ENCODE data around the gene NRAS.
A peak's percentile ranks its signal among the peaks of the same experiment; 100 is the strongest.

NRAS gene

GRCh38 chr1:114764689-114765088 is 48.1 kb upstream of the NRAS start (continued):
- TF ChIP-seq HOXD13 (CRISPR knock-in tag; IDR thresholded peaks at IDR 0.05; ENCODE audit: borderline replicate concordance) = no peak
- TF ChIP-seq ZBTB21 (tag by site-specific recombination; IDR thresholded peaks at IDR 0.05) = no peak
- TF ChIP-seq ZIC2 (tag by site-specific recombination; IDR thresholded peaks at IDR 0.05) = no peak

DNA sequence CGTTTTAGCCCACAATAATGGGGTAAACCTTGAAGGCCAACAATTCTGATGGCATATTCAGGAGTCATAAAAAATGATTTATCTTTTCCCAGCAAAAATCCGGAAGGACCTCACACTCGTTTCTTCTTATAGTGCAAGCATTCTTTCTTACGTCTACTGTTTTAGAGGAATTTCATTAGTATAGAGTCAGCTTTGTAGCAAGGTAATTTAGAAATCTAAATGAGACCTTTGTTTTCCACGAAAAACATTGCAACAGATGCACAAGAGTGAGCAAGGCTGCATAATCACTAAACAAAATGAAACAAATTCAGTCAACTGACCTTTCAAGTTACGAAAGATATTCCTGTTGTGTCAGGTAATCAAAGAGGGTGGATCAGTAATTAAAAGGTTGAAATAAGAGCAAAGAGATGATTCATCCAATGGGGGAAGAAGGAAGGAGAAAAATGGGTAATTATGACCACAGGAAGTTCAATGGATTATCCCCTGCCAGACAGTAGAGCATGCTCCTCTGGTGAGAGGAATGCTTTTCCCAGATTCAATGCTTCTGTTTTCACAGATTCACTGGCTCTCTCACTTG is 41.8 kb upstream of the NRAS start:
- Histone ChIP-seq H3K4me3 (ENCODE audit: low read depth, low read length) (peak overlapping the region; percentile 26; the same call in 1 of the 2 replicates), H3K36me3 (ENCODE audit: control insufficient read depth in 2 of 2, insufficient read depth in 1 of 2, low read length in 2 of 2) (peaks cover 0 to 10% of the 10 kb centered on the region in 2 experiments; a peak in 1 of 3 replicates), H3K4me1 (ENCODE audit: control insufficient read depth, insufficient read depth, low read length) (no peaks in the 10 kb centered on the region), H3K9me3 (ENCODE audit: control insufficient read depth, insufficient read depth, low read depth, low read length) (no peaks in the 10 kb centered on the region), H3K27ac (ENCODE audit: extremely low read depth, low read depth, low read length) (peak overlapping the region; percentile 19; the same call in 1 of the 2 replicates)
- POLR2A ChIA-PET = interaction anchor here (1.1 kb wide), 1 partner anchor 20 kb away, joined by 3 read pairs; no protein-coding TSS in a partner anchor
- CTCF ChIA-PET = interaction anchor here (1.1 kb wide), 1 partner anchor 20 kb away, joined by 3 read pairs; no protein-coding TSS in a partner anchor
- TF ChIP-seq ZNF610 (tag by site-specific recombination; IDR thresholded peaks at IDR 0.05; ENCODE audit: borderline replicate concordance) (no peak), PRDM1 (tag by site-specific recombination; IDR thresholded peaks at IDR 0.05) (0 out of 2 replicates have a peak, but pooled peaks have one; percentile 19), ZBTB17 (tag by site-specific recombination; IDR thresholded peaks at IDR 0.05) (peak; percentile 23; the same call in 1 of the 2 replicates), SP7 (tag by site-specific recombination; IDR thresholded peaks at IDR 0.05) (peak; percentile 43; the same call in 1 of the 2 replicates)
- TF ChIP-seq, protein P1, sequence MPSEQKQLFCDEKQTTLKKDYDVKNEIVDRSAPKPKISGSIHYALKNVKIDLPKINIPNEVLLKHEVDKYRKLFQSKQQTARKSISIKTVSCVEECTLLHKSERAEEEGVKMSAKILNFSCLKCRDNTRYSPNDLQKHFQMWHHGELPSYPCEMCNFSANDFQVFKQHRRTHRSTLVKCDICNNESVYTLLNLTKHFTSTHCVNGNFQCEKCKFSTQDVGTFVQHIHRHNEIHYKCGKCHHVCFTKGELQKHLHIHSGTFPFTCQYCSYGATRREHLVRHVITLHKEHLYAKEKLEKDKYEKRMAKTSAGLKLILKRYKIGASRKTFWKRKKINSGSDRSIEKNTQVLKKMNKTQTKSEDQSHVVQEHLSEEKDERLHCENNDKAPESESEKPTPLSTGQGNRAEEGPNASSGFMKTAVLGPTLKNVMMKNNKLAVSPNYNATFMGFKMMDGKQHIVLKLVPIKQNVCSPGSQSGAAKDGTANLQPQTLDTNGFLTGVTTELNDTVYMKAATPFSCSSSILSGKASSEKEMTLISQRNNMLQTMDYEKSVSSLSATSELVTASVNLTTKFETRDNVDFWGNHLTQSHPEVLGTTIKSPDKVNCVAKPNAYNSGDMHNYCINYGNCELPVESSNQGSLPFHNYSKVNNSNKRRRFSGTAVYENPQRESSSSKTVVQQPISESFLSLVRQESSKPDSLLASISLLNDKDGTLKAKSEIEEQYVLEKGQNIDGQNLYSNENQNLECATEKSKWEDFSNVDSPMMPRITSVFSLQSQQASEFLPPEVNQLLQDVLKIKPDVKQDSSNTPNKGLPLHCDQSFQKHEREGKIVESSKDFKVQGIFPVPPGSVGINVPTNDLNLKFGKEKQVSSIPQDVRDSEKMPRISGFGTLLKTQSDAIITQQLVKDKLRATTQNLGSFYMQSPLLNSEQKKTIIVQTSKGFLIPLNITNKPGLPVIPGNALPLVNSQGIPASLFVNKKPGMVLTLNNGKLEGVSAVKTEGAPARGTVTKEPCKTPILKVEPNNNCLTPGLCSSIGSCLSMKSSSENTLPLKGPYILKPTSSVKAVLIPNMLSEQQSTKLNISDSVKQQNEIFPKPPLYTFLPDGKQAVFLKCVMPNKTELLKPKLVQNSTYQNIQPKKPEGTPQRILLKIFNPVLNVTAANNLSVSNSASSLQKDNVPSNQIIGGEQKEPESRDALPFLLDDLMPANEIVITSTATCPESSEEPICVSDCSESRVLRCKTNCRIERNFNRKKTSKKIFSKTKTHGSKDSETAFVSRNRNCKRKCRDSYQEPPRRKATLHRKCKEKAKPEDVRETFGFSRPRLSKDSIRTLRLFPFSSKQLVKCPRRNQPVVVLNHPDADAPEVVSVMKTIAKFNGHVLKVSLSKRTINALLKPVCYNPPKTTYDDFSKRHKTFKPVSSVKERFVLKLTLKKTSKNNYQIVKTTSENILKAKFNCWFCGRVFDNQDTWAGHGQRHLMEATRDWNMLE (tag by site-specific recombination; conservative IDR thresholded peaks at IDR 0.05; ENCODE audit: low read depth) = peak; percentile 12; the same call in 1 of the 2 replicates
- TF ChIP-seq, protein P2, sequence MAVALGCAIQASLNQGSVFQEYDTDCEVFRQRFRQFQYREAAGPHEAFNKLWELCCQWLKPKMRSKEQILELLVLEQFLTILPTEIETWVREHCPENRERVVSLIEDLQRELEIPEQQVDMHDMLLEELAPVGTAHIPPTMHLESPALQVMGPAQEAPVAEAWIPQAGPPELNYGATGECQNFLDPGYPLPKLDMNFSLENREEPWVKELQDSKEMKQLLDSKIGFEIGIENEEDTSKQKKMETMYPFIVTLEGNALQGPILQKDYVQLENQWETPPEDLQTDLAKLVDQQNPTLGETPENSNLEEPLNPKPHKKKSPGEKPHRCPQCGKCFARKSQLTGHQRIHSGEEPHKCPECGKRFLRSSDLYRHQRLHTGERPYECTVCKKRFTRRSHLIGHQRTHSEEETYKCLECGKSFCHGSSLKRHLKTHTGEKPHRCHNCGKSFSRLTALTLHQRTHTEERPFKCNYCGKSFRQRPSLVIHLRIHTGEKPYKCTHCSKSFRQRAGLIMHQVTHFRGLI (tag by site-specific recombination; IDR thresholded peaks at IDR 0.05) = no peak

DNA sequence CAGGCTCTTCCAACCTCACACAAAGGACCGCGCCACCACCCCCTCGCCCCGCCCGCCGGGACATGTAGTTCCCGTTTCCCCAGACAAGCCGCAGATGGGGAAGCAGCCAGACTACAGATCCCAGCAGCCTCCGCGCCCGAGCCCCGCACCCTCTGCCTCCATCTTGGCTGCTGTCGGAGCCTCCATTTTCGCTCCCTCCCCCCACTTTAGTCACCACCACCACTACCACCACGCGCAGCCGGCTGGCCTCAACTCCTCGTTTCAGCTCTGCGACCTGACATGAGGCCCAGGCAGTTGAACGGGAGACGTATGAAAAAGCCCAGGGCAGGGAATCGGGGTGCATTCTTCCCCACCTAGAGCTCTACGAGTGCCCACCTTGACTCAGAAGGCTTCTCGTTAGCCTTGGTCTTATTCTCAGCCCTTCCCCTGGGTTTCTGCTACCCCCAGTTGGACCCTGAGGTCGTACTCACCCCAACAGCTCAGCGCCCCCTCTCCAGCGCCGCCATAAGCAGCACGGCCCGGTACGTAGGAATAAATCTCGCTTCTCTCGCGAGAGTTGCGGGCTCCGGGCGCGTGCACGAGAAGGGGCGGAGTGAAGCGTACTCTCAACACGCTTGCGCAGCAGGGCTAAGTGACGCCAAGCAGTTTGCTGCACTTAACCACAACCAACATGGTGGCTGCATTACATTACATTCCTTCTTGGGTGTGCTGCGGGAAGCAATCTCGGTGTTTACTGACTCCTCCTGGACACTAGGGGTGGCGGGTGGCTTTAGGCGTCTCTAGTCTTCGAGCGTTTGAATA is 41.1 kb upstream of the NRAS start, which contains the start of gene CSDE1:
Gene CSDE1 (minus strand): TSS at position 530 of the 801 bp plus-strand sequence. CDS start 18,094 bp downstream, outside the sequence.
- peak within 1 kb of the TSS; percentile 97 for H3K4me3 ChIP-seq (ENCODE audit: low read depth, low read length)
- peaks cover 0 to 10% of the 10 kb centered on the region in 2 experiments; a peak in 1 of 3 replicates for H3K36me3 ChIP-seq (ENCODE audit: control insufficient read depth in 2 of 2, insufficient read depth in 1 of 2, low read length in 2 of 2)
- no peaks in the 10 kb centered on the region for H3K4me1 ChIP-seq (ENCODE audit: control insufficient read depth, insufficient read depth, low read length)
- POLR2A ChIA-PET = interaction anchor here (0.5 to 1.4 kb wide), 4 partner anchors 20 to 330 kb away, joined by 3 to 4 read pairs (median 3); partner anchors contain the start of gene SIKE1
- peak within 1 kb of the TSS; percentile 85 for H3K27ac ChIP-seq (ENCODE audit: extremely low read depth, low read depth, low read length)
- no peaks in the 10 kb centered on the region for H3K9me3 ChIP-seq (ENCODE audit: control insufficient read depth, insufficient read depth, low read depth, low read length)
- CTCF ChIA-PET = interaction anchor here (0.6 to 1.1 kb wide), 2 partner anchors 20 to 614 kb away, joined by 3 to 4 read pairs; no protein-coding TSS in a partner anchor
- no peak for TF ChIP-seq ZNF302 (tag by site-specific recombination; IDR thresholded peaks at IDR 0.05; ENCODE audit: low read depth)
- TF ChIP-seq SALL2 (tag by site-specific recombination; IDR thresholded peaks at IDR 0.05; ENCODE audit: borderline replicate concordance) = no peak; the same call in 1 of the 2 replicates
- TF ChIP-seq ZNF18 (tag by site-specific recombination; IDR thresholded peaks at IDR 0.05) = 0 out of 2 replicates have a peak, but pooled peaks have one; percentile 17
- peak; percentile 76 for TF ChIP-seq ZBTB44 (tag by site-specific recombination; IDR thresholded peaks at IDR 0.05)
- TF ChIP-seq ZNF843 (tag by site-specific recombination; IDR thresholded peaks at IDR 0.05) = peak; percentile 74
- TF ChIP-seq ZNF623 (tag by site-specific recombination; IDR thresholded peaks at IDR 0.05) = no peak; the same call in 1 of the 2 replicates
- TF ChIP-seq, protein P3, sequence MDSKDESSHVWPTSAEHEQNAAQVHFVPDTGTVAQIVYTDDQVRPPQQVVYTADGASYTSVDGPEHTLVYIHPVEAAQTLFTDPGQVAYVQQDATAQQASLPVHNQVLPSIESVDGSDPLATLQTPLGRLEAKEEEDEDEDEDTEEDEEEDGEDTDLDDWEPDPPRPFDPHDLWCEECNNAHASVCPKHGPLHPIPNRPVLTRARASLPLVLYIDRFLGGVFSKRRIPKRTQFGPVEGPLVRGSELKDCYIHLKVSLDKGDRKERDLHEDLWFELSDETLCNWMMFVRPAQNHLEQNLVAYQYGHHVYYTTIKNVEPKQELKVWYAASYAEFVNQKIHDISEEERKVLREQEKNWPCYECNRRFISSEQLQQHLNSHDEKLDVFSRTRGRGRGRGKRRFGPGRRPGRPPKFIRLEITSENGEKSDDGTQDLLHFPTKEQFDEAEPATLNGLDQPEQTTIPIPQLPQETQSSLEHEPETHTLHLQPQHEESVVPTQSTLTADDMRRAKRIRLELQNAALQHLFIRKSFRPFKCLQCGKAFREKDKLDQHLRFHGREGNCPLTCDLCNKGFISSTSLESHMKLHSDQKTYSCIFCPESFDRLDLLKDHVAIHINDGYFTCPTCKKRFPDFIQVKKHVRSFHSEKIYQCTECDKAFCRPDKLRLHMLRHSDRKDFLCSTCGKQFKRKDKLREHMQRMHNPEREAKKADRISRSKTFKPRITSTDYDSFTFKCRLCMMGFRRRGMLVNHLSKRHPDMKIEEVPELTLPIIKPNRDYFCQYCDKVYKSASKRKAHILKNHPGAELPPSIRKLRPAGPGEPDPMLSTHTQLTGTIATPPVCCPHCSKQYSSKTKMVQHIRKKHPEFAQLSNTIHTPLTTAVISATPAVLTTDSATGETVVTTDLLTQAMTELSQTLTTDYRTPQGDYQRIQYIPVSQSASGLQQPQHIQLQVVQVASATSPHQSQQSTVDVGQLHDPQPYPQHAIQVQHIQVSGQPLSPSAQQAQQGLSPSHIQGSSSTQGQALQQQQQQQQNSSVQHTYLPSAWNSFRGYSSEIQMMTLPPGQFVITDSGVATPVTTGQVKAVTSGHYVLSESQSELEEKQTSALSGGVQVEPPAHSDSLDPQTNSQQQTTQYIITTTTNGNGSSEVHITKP (tag by site-specific recombination; IDR thresholded peaks at IDR 0.05) = peak; percentile 81; the same call in 1 of the 2 replicates
